HS-27A (cell line): Measurements from ENCODE around the gene TCEAL9.
"Not testable (repeated sequence)": the region's sequence is repeated elsewhere in the genome, so short reads cannot be mapped to it uniquely, and the experiment has no call there.

Experiments
- DNase-seq: peaks from one replicate; pipeline ENCODE4 v3.0.0-alpha.2; 2012; ENCODE audit warnings: low read depth, missing footprints

TCEAL9 gene

DNA sequence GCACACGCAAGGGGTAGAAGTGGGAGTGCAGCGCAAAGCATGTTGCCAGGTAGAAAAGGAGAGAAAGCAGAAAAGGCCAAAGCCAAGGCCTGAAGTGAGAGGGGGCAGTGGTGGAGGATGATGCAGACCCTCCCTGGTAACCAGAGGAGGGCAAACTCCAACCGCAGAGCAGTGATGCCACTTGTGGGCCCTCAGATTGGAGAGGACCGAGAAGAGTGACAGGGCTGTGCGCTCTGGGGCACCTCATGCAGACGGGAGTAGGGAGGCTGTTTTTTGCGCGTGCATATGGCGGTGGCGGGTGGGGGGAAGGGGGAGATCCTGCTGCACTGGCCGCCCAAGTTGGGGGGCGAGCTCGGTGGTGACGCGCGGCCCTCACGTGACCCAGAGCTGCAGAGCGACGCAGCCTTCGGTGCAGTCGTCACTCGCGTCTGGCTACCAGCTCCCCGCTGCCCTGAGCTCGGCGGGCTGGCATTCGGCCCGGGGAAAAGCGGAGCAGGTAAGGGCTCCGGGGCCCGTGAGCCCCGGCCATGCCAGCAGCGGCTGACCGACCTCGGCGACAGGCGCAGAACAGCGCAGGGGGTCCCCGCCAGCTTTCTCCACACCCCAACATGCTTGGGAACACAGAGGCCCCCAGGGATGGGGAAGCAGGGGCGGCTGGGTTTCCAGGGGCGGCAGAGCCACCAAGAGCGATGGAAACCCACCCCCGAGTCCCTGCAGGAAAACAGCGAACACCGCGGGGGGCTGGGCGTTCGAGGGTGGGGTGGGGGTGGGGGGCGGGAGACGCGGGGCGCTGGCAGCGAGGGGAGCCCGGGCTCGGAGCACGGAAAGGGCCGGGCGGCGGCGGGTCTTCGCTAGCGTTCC is 20.0 kb downstream of the TCEAL9 start, which contains the start of gene BEX3:
TSS of gene BEX3 (plus strand) at position 421 of the 861 bp plus-strand sequence. CDS start 984 bp downstream, outside the sequence.
- no peak for DNase-seq

DNA sequence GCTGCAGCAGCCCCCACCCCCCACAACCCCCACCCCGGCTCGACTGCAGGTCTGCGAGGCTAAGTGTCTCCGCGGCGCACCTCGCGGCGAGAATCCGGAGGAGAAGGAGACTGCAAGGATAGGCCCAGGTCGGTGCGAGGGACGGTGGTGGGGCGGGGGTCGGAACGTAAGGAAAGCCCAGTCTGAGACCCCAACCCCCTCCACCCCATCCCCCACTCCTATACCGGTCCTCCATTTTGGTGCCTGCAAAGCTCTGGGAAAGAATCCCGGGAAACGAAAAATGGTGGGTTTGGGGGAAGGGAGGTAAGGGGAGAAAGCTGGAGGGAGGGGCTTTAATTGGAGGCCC is 20.6 kb downstream of the TCEAL9 start:
- no peak for DNase-seq

DNA sequence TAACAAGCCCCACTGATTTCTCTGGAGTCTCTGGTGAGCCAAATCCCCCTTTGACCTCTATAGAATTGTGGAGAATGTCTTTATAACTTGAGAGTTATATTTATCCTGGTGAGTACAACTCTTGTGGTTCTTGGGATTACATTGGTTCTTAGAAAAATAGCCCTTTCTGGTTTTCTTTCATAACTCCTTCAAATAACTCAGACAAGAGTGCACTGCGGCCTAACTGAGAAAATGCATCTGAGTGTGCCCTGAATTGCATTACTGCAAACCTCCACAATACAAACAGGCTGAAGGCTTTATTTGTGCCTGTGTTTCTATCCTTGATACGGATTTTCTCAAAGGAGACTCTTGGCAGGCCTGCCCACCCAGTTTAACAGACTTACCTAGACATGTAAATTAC is 22.7 kb downstream of the TCEAL9 start:
- DNase-seq, result no peak

DNA sequence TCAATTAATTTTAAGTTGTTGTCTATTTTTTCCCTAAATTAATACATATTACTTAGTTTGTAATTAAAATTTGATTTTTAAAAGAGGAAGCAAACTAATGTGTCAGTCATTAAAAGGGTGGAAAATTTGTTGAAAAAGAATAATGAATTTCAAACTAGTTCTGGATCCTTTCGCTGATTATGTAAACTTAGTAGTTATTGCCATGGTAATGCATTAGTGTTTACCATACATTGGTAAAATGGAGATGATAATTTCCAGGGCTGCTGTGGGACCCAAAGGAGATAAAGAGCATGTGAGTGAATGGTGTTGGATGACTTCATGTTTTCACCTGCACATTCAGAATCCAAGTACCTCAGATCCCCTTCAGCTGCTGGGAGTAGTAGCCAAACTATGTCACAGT is 26.6 kb downstream of the TCEAL9 start:
- no peak for DNase-seq

DNA sequence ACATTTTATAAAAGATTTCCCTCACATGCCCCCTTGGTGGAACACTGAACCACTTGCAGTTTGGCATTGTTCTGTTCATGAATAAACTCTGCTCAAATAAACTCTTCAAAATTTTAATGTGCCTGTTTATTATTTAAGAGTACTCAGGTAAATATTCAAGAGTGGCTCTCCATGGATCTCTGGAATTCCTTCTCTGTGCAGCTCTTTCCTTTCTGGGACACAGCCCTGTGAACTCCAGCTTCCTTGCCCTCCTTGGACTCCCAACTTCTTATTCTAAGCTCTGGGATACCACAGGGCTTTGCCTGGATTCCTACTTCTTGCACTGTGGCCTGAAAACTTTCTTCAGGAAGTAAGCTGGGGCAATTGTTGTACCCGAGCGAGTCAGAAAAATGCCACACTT is 28.4 kb downstream of the TCEAL9 start:
- DNase-seq, result no peak

GRCh38 chrX:103385283-103385830 is 29.1 kb downstream of the TCEAL9 start:
- DNase-seq, result not testable (repeated sequence)

DNA sequence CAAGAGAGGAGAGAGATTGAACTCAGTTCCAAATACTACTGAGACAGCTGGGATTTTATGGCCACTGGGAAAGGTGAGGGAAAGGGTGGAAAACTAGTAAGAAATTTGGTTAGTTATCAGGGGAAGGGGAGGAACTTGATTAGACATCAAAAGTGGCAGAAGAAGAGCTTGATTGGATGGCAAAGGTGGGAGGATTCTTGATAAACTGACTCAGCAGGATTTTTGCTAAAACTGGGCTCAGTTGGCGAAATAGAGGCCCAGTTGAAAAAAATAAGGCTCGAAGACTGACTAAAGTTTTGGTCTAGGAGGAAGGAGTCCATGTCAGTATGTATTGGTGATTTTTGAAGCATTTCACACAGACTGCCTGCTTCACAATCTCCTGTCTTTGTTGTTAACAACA is 30.0 kb downstream of the TCEAL9 start:
- no peak for DNase-seq

DNA sequence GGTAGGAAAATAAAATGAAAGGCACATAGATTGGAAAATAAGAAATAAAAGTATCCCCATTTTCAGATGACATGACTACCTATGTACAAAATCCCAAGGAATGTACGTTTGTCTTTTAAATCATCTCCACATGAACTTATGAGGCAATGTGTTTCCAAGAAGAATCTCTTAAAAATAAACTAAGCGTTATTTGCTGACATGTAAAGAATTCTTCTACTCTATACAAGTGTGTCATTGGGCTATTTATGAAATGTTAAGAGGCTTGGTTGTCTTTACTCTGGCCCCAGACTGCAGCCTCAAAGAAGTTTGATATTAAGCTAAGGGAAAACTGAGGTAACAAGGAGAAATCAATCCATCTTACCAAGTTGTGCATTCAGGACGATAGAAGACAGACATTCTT is 37.2 kb downstream of the TCEAL9 start:
- no peak for DNase-seq

DNA sequence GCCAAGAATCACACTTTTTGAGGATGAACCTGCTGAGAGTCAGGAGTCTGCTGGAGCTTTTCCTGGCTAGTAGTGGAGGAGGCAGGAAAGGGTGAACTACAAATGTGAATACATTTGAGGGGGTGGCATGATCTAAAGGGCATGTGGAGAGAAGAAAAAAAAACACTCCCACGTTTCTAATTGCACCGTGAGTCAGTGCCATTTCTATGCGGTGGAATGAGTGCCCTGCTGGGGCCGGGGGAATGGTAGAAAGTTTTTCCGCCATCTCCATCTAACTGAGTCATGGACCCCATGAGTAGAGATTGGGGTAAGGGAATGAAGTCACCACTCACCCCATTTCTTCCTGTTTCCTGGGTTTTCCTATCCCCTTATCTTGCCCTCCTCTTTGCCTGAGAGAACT is 39.9 kb downstream of the TCEAL9 start:
- DNase-seq, result no peak

GRCh38 chrX:103396660-103397059 is 40.4 kb downstream of the TCEAL9 start:
- no peak for DNase-seq

GRCh38 chrX:103397707-103398106 is 41.4 kb downstream of the TCEAL9 start:
- no peak for DNase-seq

DNA sequence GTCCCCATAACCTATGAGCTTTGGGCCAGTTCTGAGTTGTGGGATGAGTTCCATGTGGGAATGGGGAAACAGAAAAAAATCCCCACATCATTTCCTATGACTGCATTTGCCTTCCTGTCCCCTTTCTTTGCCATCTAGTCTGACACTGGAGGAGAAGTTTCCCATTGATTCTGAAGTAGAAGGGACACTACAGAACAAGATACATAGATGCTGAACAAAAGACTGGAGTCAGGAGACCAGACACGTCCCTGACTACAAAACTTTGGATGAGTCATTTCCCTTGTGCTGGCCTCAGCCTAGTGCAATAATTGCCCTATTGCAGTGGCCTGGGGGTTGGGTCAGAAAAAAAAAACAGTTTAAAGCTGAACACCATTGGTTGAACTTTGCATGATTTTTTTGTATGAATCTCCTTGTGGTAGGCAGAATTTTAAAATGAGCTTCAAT is 42.1 kb downstream of the TCEAL9 start:
- DNase-seq, result no peak

DNA sequence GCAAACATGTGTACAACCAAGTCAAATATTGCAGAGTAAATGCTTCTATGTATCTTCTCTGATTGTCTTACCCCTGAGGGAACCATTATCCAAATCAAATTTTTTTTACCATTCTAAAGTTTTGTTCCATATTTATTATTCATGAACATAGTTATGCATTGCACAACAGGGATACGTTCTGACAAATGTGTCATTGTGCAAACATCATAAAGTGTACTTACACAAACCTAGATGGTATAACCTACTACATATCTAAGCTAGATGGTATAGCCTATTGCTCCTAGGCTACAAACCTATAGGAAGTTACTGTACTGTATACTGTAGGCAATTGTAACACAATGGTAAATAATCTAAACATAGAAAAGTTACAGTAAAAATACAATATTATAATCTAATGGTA is 43.4 kb downstream of the TCEAL9 start:
- DNase-seq, result no peak

- no peak for DNase-seq
These were observed 44.6 kb downstream of the TCEAL9 start for GRCh38 chrX:103400931-103401330.

GRCh38 chrX:103404231-103405008 is 48.1 kb downstream of the TCEAL9 start:
- DNase-seq, result peak; percentile 66

DNA sequence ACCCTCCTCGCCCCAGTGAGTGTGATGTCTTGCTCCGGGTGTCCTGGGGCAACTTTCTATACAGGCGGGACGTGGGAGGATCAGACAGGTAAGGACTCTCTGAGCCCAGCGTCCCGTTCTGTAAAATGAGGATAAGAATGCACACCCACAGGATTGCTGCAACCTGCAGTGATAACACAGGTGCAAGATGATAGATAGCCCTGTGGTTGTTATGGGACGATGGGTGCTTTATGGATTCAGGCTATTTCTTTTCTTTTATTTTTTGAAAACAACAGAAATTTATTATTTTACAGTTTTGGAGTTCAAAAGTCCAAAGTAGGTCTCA is 48.7 kb downstream of the TCEAL9 start:
- no peak for DNase-seq

DNA sequence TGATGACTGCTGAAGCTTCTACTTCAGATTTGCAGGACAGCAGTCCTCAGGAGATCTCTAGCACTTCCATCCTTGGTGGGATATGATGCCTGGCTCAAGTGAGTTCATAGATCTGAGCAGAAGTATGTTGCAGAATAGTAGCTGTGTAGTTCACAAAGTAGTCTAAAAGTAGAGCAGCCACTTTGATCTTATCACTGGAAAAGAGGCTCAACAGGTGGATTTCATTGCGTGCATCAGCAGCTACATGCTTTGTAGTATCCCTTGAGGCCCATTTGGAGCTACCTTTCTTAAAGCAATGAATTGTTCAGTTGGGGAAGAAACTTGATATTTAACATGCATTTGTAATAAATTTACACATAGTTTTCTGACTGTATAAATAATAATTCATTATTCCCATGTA is 50.0 kb downstream of the TCEAL9 start:
- DNase-seq, result no peak

DNA sequence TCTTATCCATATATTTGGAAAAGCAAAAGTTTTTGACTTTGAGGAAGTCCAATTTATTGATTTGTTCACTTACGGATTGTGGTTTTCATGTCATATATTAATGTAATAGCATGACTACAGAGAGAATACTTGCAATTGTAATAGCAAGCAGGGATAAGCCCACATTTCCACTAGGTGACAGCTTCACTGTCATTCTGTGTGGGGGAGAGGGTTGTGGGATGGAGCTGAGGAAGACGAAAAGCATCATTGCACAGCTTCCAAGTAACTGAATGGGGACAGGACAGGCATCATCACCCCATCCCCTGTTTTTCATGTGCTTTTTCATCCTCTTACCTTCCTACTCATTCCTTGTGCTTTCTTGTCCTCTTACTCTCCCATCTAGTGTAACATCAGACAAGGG is 51.5 kb downstream of the TCEAL9 start:
- no peak for DNase-seq
